GM21723 (cell line): ENCODE data around the gene TCF25.
"Not testable (repeated sequence)": the region's sequence is repeated elsewhere in the genome, so short reads cannot be mapped to it uniquely, and the experiment has no call there.

Experiments used
- ATAC-seq: cut with Tn5 transposase; IDR thresholded peaks from one replicate; pipeline ENCODE4 v1.9.1; 2021; ENCODE audit warnings: mild to moderate bottlenecking, moderate library complexity; ENCODE audit not compliant: unreplicated experiment

The TCF25 gene

DNA sequence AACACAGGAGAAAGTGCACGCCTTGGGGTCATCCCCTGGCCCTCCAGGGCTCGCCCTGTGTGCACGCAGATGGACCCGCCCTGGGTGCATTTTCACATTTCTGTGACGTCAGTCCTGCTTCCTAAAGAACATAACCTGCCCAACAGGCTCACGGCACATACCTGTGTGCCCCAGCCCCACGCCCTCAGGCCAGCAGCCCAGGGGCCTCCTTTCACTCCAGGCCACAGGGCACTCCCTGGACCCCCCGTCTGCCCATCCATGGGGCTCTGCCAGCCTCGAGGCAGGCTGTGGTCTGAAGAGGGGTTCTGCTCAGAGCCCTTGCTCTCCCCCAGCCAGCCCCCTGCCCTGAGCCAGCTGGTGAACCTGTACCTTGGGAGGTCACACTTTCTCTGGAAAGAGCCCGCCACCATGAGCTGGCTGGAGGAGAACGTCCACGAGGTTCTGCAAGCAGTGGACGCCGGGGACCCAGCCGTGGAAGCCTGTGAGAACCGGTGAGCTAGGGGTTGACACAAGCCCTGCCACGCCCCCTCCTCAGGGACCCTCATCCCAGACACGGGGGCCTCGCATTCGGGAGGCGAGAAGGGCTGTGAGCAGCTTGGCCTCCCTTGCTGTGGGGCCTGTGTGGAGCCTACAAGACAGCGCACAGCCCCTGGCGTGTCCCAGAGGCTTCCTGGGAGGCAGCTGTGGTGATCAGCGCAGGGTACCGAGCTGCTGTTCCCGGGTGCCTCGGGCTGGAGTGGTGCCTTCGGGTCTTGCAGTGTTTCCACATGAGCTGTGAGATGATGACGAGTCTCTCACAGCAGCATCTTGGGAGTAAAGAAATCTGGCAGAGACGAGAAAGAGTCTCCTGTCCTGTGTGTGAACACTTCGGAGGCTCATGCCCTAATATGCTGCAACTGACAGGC, 31.5 kb downstream of the TCF25 start:
- ATAC-seq, result no peak

- ATAC-seq, result no peak
These were observed 32.2 kb downstream of the TCF25 start for GRCh38 chr16:89905511-89906139.

GRCh38 chr16:89906140-89907025, 33.0 kb downstream of the TCF25 start:
- no peak for ATAC-seq

GRCh38 chr16:89907055-89907814, 33.8 kb downstream of the TCF25 start:
- no peak for ATAC-seq

DNA sequence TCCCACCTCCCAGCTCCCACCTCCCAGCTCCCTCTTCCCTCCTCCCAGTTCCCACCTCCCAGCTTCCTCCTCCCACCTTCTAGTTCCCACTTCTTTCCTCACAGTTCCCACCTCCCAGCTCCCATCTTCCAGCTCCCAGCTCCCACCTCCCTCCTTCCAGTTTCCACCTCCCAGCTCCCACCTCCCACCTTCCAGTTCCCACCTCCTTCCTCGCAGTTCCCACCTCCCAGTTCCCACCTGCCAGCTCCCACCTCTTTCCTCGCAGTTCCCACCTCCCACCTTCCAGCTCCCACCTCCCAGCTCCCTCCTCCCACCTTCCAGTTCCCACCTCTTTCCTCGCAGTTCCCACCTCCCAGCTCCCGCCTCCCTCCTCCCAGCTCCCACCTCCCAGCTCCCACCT, 34.8 kb downstream of the TCF25 start:
- no peak for ATAC-seq

DNA sequence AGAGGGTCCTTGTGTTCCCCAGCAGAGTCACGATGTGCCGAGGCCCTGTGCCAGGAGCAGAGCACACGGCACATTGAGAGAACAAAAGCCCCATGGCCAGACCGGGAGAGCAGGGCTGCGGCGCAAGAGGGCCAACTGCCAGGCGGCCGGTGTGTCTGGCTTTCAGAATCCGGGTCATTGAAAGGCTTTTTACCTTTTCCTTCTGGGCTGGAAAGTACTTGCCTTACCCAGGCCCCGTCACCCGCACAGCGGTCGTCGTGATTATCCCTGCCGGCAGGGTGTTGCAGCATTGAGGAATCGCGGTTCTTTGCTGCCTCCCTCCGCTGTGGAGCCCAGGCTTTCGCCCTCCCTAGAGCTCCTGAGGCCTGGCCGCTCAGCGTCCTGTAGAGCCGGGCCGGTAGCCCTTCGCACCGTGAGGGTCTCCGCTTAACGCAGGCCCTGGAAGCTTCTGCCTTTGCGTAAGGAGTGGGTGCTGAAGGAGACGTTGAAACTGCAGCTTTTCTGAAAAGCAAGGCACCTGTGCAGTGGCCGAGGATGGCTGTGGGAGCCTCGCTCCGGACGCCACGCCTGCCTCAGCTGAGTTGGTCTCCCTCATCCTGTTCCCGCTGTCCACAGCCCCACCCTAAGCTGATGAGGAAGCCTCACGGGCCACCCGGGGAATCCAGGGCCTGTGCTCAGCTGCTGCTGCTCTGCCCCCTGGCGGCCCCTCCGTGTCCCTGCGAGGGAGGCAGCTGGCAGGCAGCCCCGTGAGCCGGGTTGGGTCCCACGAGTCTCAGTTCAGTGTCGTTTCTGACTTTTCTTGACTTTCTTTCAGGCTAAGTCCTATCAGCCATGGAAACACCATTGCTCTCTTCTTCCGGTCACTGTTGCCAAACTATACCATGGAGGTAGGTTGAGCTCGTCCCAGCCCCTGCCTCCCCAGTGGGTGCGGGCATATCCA, 36.7 kb downstream of the TCF25 start:
- ATAC-seq, result no peak

DNA sequence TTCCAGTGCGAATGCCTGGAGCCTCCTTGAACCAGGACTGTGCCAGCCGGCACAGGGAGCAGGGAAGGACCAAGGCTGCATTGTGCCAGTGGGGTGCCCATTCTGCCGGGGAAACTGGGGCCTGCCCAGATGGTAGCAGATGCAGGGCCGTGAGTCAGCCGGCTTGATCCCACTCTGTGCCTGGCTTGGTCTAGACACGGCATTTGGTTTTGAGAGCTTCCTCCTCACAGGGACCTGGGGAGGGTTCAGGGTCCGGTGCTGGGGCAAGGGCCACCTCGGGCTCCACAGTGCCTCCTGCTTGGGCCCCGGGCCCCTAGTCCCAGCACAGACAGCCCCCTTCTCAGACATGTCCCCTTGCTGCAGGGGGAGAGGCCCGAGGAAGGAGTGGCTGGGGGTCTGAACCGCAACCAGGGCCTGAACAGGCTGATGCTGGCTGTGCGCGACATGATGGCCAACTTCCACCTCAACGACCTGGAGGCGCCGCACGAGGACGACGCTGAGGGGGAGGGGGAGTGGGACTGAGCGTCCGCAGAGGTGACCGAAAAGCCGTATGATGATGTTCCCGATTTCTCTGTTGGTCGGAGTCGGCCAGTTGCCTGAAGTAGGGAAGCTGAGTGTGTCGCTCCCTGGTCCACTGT, 37.4 kb downstream of the TCF25 start:
- no peak for ATAC-seq

GRCh38 chr16:89911375-89911774, 38.0 kb downstream of the TCF25 start:
- ATAC-seq, result no peak

GRCh38 chr16:89912143-89912542, 38.8 kb downstream of the TCF25 start:
- ATAC-seq, result no peak

DNA sequence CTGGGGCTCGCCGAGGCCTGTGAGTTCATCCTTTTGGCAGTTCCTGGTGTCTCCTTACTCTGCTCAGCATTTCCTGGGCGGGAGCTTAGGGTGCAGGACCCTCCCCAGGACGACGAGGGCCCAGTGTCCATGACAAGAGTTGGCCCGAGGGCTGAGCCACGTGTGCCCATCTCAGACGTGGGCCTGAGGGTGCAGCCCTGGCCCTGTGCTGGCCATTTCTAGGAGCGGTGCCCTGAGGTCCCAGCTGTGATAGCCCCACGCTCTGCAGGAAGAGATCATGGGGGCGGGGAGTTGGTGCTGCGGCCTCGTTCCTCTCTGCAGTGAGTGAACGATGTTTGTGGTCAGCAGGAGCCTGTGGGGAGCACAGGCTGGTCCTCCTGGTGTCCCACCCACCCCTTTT, 39.2 kb downstream of the TCF25 start:
- no peak for ATAC-seq

- no peak for ATAC-seq
These were observed 40.3 kb downstream of the TCF25 start for GRCh38 chr16:89913408-89914387.

GRCh38 chr16:89914642-89915285, 41.4 kb downstream of the TCF25 start:
- not testable (repeated sequence) for ATAC-seq

- no peak for ATAC-seq
These were observed 42.2 kb downstream of the TCF25 start for GRCh38 chr16:89915303-89916232.

DNA sequence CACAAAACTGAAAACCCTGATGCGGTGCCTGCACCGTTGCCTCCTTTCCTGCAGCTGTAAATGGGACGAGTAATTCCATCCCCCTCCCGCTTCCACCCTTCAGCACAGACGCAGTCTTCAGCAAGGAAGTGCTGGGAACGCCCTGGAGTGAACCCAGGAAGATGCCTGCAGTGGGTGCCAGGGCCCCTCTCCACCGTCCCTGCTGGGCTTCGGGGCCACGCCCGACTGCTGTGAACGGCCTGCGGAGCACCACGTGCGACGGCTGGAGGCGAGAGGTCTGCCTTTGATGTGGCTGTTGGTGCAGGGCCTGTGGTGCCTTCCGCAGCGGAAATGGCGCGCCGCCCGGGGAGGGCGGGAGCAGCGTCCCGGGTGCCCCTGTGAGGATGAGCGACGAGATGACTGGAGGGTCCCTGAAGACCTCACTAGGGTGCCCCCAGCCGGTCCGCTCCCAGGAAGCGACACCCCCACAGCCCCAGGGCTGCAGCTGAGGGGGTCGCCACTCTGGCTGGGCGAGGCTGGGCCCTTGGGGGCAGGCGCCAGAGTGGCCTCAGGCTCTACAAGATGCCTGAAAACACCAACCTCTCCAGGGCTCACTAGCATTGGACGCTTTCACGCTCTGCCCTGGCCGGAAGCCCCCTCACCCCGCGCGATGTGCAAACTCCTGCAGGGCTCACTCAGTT, 44.5 kb downstream of the TCF25 start:
- peak; percentile 70 for ATAC-seq

- ATAC-seq, result no peak
These were observed 45.3 kb downstream of the TCF25 start, which contains the start of gene MC1R for GRCh38 chr16:89918453-89919347. TSS of gene MC1R (plus strand) at chr16:89918862. CDS start at chr16:89919259, 397 bp downstream.
